Right renal cortex interstitium (tissue), 3 donors: ENCODE measurements around the gene OSBPL5. TPM values are rescaled to one million over a fixed set of nuclear protein-coding genes. Genes with fewer than 3 reads are reported as not detected.
A peak's percentile ranks its signal among the peaks of the same experiment; 100 is the strongest.

Experiments
- DNase-seq, 3 donors: peaks; one replicate each; pipeline ENCODE4 v3.0.0-alpha.2; 2013; ENCODE audit warnings: low read depth in 3 of 3, low spot score in 2 of 3
- polyA plus RNA-seq, 3 donors: library from polyadenylated mRNA; unstranded; fragments of 120-200 nt; gene quantifications; one replicate each; pipeline ENCODE4 v1.2.1, GENCODE V29; 2013; ENCODE audit not compliant: insufficient read length in 3 of 3

OSBPL5 gene
- polyA plus RNA-seq, 3 donors = 15.7 to 17.5 (median 16.5) TPM

DNA sequence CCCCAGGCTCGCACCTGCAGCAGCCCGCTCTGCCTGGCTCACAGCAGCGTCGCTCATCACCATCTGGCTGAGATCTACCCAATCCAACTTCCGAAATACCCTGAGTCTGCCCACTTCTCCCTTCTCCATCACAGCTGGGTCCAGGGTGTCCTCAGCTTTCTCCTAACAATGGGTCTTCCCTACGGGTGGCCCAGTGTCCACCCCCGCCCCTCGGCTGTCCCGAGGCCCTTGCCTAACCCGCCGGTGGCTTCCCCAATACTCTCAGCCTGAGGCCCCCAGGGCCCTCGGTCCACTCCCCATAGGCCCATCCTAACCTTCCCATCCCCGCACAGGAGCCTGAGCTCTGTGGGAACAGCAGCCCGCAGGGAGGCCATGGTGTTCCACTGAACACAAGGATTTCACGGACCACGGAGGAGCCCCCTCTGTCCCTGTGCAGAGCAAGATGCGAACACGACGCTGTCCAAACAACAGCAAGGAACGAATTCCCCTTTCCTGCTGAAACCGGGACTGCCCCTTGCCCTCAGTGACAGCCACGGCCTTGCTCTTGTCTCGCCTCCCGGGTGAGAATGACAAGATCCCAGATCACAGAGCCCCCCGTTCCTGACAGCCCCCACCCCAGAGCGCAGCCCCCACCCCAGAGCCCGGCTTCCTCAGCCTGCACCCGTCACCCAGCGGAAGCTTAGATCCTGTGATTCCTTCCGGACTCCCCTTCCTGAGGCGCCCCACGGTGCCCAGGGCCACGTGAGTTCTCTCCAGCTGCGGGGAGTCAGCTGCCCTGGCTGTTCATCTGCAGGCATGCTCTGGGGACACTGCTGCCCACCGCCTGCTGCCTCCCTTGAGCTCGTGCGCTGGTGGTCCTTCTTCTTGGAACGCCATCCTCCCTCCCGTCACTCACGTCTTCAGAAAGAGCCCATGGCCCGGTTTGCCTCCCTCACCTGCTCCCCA, 59.0 kb downstream of the OSBPL5 start:
- no peak for DNase-seq

GRCh38 chr11:3104961-3105790, 59.9 kb downstream of the OSBPL5 start:
- no peak for DNase-seq

DNA sequence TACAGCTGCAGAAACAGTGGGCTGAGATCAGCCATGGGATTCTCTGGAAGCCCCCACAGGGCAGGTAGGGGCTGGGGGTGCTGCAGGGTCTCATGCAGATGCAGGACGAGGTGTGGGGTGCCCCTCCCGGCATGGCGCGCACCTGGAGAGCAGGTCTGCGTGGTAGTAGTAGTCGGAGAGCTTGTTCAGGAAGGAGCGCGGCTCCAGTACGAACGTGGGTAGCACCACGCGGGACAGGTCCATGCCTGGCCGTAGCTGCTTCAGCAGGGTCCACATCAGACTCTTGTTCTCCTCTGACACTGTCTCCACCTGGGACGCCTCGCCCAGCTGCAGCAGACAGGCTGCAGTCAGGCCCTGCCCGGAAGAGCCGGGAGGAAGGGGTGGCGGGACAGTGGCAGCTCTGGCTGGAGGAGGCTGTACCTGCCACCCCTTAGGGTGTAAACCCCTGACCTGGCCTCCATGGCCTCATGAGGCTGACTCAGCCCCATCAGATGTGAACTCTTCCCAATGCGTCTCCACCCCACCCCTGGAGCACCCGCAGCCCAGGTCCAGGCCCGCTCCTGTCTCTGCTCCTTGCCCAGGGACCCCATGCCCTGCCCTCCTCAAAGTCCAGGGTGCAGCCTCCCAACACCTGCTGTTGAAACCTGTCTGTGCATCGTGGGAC, 60.9 kb downstream of the OSBPL5 start:
- no peak for DNase-seq

GRCh38 chr11:3103076-3103475, 62.0 kb downstream of the OSBPL5 start:
- no peak for DNase-seq

DNA sequence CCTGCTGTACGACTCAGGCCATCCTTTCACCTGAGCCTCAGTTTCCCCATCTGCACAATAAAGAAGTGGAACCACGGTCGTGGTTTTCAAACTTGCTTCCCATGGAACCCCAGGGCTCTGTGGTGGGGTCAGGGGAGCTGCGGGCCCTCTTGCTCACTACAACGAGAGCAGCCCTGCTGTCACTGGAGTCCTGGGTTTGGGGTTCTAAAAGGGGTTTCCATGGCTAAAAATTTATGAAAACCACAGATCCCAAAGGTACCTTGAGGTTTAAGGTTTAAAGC, 62.5 kb downstream of the OSBPL5 start:
- no peak for DNase-seq

DNA sequence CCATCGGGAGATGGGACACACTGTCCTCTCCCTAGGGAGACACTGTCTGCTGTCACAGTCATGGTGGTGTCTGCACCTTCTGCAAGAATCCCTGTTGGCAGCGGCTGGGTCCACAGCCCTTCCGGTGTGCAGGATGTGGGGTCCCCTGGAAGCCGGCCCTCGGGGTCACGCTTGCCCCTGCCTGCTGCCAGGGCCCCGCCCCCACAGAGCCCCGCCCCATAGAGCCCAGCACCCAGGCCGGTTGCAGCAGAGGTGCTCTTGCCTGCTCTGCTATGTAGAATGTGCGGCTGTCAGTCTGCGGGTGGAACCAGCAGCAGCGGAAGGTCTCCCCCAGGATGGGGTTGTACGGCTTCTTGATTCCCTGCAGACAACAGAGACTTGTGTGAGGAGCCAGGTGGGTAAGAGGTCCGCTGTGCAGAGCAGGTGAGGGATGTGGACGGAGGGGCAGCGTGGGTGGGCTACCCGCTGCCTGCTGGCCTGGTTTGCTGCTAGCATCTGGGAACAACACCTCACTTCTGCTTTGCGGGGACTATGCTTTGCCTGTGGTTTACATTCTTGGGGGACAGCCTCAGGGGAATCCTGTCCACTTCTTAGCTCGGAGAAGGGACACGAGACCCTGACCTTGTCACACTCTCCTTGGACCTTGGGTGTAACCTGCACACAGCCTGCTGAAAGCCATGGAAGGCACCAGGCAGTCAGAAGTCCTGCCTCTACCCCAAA, 63.0 kb downstream of the OSBPL5 start:
- DNase-seq = no peak

DNA sequence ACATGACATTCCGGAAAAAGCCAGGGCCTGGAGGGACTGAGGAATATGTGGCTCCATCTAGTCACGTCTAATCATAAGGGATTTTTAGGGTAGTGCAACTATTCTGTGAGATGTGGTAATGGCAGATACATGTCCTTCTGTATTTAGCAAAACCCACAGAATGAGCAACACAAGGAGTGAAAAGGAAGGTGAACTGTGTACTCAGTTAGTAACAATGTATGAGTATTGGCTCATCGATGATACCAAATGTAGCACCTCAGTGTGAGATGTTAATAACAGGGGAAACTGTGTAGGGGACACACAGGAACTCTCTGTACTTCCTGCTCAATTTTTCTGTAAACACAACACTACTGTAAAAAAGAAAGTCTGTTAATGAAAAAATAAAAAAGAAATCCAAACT, 65.9 kb downstream of the OSBPL5 start:
- no peak for DNase-seq

DNA sequence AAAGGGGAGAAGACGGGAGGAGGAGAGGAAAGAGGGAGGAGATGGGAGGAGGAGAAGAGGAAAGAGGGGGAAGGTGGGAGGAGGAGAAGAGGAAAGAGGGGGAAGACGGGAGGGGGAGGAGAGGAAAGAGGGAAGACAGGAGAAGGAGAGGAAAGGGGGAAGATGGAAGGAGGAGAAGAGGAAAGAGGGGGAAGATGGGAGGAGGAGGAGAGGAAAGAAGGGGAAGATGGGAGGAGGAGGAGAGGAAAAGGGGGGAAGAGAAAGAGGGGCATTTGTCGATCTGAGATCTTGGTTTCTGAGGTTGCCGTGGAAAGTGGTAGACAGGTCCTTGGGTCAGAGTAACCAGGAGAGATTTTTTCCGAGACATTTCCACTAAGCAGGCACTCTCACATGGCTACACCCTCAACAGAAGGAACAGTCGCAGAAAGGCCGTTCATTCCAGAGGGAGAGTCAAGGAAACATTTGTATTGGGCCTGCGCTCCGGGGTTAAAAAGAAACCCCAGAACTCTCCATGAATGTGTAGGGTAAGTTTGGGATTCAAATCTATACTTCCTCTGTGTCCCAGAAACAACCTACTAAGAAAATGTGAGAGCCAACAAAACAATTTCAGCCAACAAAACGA, 68.1 kb downstream of the OSBPL5 start:
- DNase-seq = no peak

DNA sequence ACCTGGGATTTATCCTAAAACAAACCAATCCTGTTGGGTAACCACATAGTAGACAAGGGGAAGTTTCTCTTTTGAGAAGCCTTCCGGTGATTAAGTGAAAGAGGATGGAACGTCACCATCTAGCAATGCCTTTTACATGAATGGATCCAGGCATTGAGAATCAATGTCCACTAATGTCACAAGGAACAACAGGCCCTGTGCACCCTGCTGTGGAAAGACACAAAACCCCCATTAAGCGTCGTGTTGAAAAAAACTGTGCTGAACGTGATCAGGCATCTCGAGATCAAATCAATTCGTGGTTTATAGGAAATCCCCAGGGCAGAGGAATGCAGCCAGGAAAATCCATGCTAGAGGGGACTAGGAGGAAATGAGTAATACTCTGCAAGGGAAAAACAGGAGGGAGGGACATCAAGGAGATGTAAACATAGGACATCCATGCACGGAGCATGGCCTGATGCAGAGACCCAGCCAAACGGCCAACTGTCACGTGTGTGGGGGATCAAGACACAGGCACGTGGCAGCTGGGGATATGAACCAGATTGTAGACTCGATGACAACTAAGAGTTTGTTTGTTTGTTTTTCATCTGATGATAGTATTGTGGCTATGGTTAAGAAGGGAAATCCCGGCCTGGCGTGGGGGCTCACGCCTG, 69.3 kb downstream of the OSBPL5 start:
- peak in 1 of 3 donors; percentile 12 for DNase-seq

DNA sequence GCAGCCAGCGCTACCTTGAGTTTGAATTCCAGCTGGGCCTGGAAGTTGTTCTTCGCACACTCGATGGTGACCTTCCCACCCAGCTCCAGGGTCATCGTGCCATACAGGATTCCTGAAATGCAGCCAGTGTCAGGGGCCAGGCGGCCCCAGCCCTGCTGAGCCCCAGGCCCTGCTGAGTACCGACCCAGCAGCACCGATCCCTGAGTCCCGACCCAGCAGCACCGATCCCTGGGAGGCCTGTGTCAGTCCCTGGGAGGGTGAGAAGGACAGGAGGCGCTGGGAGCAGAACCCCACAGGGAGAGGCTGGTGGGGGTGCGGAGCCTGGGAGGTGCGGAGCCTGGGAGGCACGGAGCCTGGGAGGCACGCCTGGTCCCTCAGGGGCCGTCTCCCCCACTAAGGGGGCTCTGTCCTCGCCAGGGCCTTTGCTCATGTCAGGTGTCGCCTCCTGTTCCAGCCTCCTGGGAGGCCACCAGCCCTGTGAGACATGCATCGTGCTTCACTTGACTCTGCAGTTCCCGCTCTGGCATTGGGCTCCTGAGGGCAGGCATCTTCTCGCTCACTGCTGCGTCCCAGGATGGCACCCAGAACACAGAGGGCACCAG, 70.8 kb downstream of the OSBPL5 start:
- DNase-seq = no peak

- DNase-seq = no peak
Observed at GRCh38 chr11:3093281-3094191, 71.6 kb downstream of the OSBPL5 start.

DNA sequence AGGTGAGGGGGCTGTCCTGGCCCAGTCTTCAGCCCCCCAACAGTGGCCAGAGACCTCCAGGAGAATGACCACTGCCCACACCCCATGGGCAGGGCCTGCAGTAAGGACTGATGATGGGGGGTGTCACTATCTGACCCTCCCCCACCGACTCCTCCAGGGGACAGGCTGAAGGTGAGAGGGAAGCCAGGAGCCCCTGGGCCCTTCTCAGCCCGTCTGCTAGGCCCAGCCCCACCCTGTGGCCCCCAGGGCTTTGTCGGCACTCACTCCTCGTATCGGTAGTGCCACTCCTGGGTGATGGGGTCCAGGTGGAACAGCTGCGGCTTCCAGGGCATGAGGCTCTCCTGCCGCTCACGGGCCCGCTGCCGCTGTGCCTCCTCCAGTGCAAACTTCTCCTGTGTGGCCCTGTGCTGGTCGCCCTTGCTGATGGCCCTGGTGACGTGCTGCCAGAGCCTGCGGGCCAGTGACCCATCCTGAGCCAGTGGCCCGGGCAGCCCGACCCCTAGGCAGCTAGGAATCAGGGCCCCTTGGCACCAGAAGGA, 72.4 kb downstream of the OSBPL5 start:
- DNase-seq = no peak

- DNase-seq = no peak
Observed at GRCh38 chr11:3091846-3092602, 73.1 kb downstream of the OSBPL5 start.

DNA sequence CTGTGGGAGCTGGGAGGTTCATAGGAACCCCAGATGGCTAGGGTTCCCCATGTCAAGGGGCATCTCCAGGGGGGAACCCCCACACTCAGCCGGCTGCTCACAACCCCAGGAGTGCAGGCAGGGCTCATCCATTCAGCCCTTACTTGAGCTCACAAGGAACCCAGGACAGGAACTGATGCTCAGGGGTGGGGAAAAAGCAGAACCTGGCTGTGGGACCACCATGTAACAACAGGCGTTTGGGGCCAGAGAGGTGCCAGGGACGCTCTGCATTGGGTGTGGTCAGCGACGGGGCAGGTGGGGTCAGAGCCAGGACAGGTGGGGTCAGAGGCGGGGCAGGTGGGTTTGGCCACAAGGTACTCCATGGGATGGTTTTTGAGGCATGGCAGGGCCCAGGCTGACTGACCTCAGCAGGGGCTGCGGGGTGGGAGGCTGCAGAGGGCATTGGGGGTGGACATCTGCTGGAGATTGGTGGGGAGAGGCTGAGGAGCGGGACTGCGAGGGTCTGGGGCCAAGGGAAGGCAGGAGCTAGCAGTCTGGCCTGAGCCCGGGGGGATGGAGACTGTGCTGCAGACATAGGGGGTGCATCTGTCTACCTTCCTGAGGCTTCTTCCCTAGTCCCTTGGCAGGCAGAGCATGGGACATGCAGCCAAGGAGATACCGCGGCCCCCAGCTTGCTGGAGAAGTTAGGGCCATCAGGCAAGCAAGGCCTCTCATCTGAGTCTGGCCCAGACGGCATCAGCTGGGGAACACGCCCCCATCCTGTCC, 73.8 kb downstream of the OSBPL5 start:
- DNase-seq = no peak

- no peak for DNase-seq
Observed at GRCh38 chr11:3090096-3090901, 74.8 kb downstream of the OSBPL5 start.
